Stimulated activated naive CD4-positive, alpha-beta T cell (primary cell): Measurements from ENCODE around the gene MPRIP.
"Not testable (repeated sequence)": the region's sequence is repeated elsewhere in the genome, so short reads cannot be mapped to it uniquely, and the experiment has no call there.

ENCODE experiments used
- DNase-seq, 6 experiments: peaks; one replicate each; lab custom pipeline; 2025; lab: John Stamatoyannopoulos, UW

The MPRIP gene

DNA sequence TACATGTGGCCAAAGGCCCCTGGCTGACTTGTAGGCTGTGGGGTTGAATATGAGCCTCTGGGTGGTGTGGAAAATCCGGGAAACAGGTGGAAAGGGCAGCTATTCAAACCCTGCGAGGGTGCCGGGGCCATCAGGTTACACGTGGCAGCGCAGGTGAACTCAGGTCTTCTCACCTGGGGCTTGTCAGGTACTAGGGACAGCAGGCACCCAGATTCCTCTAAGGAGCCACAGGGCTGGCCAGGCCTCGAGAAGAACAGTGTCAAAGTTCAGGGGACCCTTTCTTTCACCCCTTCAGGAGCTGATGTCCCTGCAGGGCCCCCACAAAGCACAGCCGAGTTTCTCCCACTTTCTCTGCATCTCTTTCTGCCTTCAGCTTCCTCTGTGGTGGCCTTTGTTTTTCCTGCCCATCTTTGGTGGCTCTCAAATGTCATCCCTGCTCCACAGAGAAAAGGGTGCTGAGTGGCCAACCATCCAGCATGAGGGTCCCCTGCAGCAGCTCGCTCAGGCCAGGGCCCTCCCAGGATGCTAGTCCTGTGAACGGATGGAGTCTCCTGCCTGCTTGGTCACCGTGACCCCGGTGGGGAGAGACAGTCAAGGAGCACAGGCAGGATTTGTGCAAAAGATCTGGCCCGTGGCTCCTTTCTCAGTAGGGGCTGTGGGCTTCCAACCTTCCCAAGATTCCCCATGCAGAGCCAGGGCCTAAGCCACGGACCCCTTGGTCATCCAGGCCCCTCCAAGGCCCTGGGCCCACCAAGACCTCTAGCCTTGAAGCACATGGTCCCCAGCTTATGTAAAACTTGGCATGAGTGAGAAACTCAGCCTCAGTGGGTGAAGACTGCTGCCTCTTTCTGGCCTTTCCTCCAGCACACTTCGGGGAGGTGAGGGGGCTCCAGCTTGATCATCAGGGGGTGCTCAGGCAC, 28.2 kb upstream of the MPRIP start:
- not testable (repeated sequence) for DNase-seq

- DNase-seq, result not testable (repeated sequence)
These were observed 27.5 kb upstream of the MPRIP start for GRCh38 chr17:17014748-17015124.

- DNase-seq, result no peak
These were observed 27.0 kb upstream of the MPRIP start for GRCh38 chr17:17015230-17015629.

GRCh38 chr17:17016199-17017197, 25.8 kb upstream of the MPRIP start:
- peak in 2 of 6 experiments; percentile 13 to 27 for DNase-seq

DNA sequence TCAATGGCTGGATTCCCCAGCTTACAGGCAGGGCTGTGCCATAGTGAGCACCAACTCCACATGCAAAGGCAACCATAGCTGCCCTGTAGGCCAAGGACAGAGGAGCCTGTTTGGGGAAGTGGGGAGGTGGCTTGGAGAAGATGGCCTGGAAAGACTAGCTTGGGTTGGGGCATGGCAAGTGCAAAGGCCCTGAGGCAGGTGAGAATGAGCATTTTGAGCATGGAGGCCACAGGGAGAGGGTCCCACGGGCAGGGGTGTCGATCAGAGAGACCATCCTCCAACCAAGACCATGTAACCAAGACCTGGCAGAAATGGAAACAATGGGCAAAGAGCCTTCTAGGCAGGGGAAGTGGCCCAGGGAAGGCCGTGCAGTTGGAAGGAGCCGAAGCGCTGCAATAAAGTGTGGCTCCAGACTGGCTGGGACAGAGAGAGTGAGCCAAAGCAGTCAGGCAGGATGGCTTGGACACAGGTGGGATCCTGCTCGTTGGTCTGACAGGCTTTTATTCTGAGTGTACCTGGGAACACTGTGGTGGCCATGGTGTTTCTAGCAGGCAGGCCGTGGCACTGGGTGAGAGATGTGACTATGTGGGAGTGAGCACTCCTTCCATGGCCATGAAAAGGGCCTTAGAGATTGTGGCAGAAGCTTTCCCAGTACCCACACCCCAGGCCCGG, 24.8 kb upstream of the MPRIP start:
- no peak for DNase-seq

GRCh38 chr17:17018021-17018441, 24.2 kb upstream of the MPRIP start:
- no peak for DNase-seq

GRCh38 chr17:17018612-17019429, 23.4 kb upstream of the MPRIP start:
- no peak for DNase-seq

DNA sequence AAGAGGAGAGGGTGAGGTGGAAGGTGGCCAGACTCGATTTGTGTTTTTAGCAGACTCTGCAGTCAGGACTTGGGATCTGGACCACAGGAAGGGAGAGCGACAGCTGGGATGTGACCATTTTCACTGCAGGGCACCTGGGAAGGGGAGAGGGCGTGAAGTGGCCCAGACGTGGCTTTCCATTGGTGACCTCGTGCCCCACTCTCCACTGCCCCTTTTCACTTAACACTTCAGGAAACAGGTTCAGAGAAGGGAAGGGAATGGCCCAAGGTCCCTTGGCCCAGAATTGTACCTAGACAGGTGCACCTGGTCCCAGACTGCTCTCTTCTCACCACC, 22.9 kb upstream of the MPRIP start:
- no peak for DNase-seq

DNA sequence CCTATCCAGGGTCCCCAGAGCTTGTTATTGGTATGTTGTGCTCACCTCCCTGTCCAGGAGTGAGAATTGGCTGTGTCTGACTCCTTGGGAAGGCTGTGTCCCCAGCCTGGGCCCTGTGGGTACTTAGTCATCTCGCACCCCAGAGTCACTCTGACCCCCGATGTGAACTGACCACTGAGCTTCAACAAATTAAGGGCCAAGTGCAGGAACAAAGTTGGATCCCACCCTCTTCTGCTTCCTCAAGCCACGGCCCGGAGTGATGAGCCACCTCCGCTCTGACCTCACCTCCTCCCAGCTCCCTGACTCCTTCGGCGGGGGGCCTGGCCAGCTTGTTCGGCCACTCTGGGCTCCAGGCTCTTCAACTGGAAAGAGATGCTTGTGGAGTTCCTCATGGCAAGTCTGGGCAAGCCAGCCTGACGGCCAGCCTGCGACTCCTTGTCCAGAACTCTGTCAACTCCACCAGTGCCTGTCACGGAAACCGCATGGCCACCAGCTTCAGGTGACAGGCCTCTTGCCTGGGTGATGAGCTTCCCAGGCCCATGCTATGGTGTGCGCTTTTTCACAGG, 22.3 kb upstream of the MPRIP start:
- no peak for DNase-seq

DNA sequence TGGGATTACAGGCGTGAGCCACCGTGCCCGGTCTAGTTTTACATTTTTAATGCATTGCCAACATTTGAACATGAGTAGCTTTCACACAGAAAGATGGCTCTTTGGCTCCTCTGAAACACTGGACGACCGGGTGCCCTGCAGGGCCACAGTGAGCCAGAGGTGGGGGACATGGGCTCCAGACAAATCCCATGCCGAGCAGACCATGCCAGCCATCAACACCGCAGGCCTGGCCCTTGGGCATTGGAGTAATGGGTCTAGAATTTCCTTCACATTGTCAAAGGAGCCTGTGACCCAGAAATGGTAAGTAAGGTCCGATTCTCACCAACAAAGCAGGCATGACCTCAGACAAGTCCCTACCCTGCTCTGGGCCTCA, 21.4 kb upstream of the MPRIP start:
- no peak for DNase-seq

GRCh38 chr17:17021194-17021863, 20.9 kb upstream of the MPRIP start:
- no peak for DNase-seq

DNA sequence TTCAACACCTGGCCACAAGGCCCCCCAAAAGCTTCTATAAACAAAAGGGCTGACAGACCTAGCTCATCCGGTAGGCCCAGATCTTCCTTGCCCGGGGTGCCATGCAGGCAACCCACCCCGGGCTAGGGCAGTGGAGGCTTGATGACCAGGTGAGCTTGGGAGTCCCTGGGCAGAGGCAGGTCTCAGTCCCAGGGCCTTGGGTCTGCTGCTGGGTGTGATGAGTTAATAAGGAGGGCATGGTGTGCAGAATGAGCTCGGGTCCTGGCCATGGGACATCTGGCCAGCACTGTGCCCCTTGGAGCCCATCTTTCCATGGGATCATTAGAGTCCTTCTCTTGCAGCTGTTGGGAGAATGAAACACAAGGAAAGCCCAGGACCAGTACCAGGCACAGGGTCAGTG, 20.2 kb upstream of the MPRIP start:
- no peak for DNase-seq

DNA sequence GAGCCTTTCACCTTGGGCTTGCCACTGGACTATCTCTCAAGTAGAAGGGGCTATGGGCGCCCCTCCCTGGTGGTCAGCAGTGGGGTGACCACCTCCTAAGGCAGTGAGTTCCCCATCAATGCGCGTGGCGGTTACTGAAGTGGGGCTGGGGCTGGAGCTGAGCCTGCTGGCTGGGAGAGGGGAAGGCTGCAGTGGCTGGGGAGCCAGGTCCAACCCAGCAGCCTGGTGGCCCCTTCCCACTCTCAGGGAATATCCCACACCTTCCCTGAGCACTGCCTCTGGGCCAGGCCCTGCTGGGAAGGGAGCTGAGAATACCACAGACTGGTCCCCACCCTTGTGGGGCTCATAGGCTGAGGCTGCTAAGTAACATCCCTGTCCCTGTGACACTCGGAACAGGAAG, 19.8 kb upstream of the MPRIP start:
- DNase-seq, result no peak

- no peak for DNase-seq
These were observed 17.4 kb upstream of the MPRIP start for GRCh38 chr17:17024778-17025300.

GRCh38 chr17:17025621-17026020, 16.6 kb upstream of the MPRIP start:
- no peak for DNase-seq

DNA sequence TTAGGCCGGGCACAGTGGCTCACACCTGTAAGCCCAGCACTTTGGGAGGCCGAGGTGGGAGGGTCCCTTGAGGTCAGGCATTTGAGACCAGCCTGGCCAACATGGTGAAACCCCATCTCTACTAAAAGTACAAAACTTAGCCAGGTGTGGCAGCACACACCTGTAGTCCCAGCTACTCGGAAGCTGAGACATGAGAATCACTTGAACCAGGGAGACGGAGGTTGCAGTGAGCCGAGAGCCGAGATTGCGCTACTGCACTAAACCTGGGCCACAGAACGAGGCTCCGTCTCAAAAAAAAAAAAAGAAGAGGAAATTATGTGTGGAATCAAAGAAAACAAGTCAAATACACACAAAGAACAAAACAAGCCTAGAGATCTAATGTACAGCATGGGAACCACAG, 16.1 kb upstream of the MPRIP start:
- DNase-seq, result no peak

- no peak for DNase-seq
These were observed 14.7 kb upstream of the MPRIP start for GRCh38 chr17:17027442-17028058.

DNA sequence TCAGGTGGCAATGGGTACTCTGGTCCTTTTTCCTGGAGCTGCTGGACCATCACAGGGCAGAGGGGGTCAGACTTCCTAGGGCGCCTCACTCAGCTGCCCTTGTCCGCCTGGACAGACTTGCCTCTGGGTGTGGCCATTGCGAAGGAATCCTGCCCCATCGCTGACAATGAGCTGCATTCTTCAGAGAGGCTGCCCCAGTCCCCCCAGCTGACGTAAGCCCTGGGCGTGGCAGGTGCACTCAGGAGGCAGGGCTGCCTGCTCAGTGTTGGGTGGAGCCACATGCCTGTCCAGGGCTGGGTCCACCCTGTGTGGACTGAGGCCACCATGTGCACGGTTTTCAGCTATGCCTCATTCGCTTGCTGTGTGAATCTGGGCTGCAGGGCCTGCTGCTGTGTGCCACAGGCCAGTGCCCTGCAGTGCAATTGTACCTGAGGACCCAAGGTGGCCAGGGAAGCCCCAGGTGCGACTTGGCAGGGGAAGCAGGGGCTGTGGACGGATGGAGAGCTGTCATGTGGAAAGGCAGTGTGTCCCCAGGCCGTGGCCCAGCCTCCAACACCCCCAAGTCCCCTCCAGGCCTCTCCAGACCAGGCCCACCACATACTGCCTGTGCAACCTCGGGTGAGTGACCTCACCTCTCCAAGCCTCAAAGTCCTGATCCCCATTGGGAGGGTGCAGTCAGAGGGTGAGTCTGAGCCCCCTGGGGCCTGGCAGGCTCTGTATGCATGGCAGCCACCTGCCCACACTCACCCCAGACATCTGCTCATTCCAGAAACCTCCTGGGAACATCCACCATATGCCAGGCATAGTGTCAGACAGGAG, 14.0 kb upstream of the MPRIP start:
- no peak for DNase-seq
